ENCODE results near the gene NOS3. TPM values are rescaled to one million over a fixed set of nuclear protein-coding genes. Genes with fewer than 3 reads are reported as not detected.

The NOS3 gene
- total and polyA plus RNA-seq, 8 donors: 7.5 to 21.8 (median 10.4) TPM

DNA sequence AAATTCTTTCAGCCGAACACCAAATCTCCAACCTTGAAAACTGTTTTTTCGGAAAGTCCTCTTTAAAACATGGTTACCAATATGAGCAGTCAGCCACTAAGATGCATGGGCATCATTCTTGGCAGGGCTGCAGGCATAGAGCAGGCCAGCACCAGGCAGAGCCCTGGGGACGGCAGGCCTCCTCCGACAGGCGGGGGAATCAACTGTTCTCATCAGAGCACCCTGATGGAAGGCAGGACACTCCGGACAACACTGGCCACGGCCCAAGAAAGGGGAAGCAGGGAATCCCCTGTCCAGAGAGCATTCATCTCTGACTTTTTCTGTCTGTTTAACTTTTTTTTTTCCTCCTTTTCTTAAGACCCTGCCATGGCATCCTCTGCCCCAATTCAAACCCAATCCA is 1.4 kb upstream of the NOS3 start:
- Histone ChIP-seq H3K4me3 (no peak overlapping the region), H3K27ac (peak overlapping the region in 1 of 2 donors; percentile 55), H3K27me3 (peaks cover 3 to 40% of the 10 kb centered on the region in 2 donors), H3K4me1 (peaks cover 3 to 37% of the 10 kb centered on the region in 2 donors), H3K36me3 (no peaks in the 10 kb centered on the region), H3K9me3 (peaks cover 0 to 12% of the 10 kb centered on the region in 2 donors)
- ATAC-seq (no peak), DNase-seq (peak in 1 of 4 donors; percentile 55)
- TF ChIP-seq, protein P1, sequence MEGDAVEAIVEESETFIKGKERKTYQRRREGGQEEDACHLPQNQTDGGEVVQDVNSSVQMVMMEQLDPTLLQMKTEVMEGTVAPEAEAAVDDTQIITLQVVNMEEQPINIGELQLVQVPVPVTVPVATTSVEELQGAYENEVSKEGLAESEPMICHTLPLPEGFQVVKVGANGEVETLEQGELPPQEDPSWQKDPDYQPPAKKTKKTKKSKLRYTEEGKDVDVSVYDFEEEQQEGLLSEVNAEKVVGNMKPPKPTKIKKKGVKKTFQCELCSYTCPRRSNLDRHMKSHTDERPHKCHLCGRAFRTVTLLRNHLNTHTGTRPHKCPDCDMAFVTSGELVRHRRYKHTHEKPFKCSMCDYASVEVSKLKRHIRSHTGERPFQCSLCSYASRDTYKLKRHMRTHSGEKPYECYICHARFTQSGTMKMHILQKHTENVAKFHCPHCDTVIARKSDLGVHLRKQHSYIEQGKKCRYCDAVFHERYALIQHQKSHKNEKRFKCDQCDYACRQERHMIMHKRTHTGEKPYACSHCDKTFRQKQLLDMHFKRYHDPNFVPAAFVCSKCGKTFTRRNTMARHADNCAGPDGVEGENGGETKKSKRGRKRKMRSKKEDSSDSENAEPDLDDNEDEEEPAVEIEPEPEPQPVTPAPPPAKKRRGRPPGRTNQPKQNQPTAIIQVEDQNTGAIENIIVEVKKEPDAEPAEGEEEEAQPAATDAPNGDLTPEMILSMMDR (IDR thresholded peaks at IDR 0.05): no peak
- intact Hi-C loops (cut with DNase I): loop anchor here in 1 of 2 donors (5.0 kb wide), 1 partner anchor 92 kb away; no protein-coding TSS in a partner anchor

GRCh38 chr7:150992051-150992640 is 1.3 kb downstream of the NOS3 start:
- intact Hi-C loops (cut with DNase I): no loop called here
- H3K27me3 ChIP-seq: peaks cover 0 to 25% of the 10 kb centered on the region in 2 donors
- peaks cover 3 to 43% of the 10 kb centered on the region in 2 donors for H3K4me1 ChIP-seq
- ATAC-seq (no peak), DNase-seq (peak in 1 of 4 donors; percentile 31)
- H3K27ac ChIP-seq: no peak overlapping the region
- H3K9me3 ChIP-seq: peaks cover 0 to 12% of the 10 kb centered on the region in 2 donors
- TF ChIP-seq, protein P1 (IDR thresholded peaks at IDR 0.05): no peak
- no peaks in the 10 kb centered on the region for H3K36me3 ChIP-seq
- no peak overlapping the region for H3K4me3 ChIP-seq

DNA sequence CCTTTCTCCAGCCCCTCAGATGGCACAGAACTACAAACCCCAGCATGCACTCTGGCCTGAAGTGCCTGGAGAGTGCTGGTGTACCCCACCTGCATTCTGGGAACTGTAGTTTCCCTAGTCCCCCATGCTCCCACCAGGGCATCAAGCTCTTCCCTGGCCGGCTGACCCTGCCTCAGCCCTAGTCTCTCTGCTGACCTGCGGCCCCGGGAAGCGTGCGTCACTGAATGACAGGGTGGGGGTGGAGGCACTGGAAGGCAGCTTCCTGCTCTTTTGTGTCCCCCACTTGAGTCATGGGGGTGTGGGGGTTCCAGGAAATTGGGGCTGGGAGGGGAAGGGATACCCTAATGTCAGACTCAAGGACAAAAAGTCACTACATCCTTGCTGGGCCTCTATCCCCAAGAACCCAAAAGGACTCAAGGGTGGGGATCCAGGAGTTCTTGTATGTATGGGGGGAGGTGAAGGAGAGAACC is 2.1 kb downstream of the NOS3 start:
- peak overlapping the region in 1 of 2 donors; percentile 39 for H3K27ac ChIP-seq
- H3K9me3 ChIP-seq: peaks cover 0 to 12% of the 10 kb centered on the region in 2 donors
- H3K27me3 ChIP-seq: peaks cover 0 to 24% of the 10 kb centered on the region in 2 donors
- ATAC-seq (peak; percentile 43), DNase-seq (peak in 1 of 4 donors; percentile 61)
- TF ChIP-seq, protein P1 (IDR thresholded peaks at IDR 0.05): no peak
- no peak overlapping the region for H3K4me3 ChIP-seq
- H3K36me3 ChIP-seq: no peaks in the 10 kb centered on the region
- intact Hi-C loops (cut with DNase I): no loop called here
- peaks cover 3 to 42% of the 10 kb centered on the region in 2 donors for H3K4me1 ChIP-seq

- peak overlapping the region in 1 of 2 donors; percentile 39 for H3K27ac ChIP-seq
- TF ChIP-seq, protein P1 (IDR thresholded peaks at IDR 0.05): no peak
- DNase-seq: no peak
- H3K36me3 ChIP-seq: no peaks in the 10 kb centered on the region
- peaks cover 0 to 12% of the 10 kb centered on the region in 2 donors for H3K9me3 ChIP-seq
- H3K4me3 ChIP-seq: peak overlapping the region in 1 of 2 donors; percentile 34
- ATAC-seq: peak; percentile 36
- intact Hi-C loops (cut with DNase I): no loop called here
- peaks cover 0 to 17% of the 10 kb centered on the region in 2 donors for H3K27me3 ChIP-seq
- peaks cover under 1 to 36% of the 10 kb centered on the region in 2 donors for H3K4me1 ChIP-seq
Measured at GRCh38 chr7:150993511-150993910, 2.7 kb downstream of the NOS3 start.

- peak in 3 of 4 donors; percentile 80 to 91 (median 80) for DNase-seq
- Histone ChIP-seq H3K27me3 (peaks cover 0 to 14% of the 10 kb centered on the region in 2 donors), H3K4me3 (peak overlapping the region in 1 of 2 donors; percentile 34)
Measured at GRCh38 chr7:150994141-150994837, 3.5 kb downstream of the NOS3 start.

More at GRCh38 chr7:150994141-150994837, 3.5 kb downstream of the NOS3 start:
- H3K27ac ChIP-seq: peak overlapping the region; percentile 39 to 59
- TF ChIP-seq, protein P1 (IDR thresholded peaks at IDR 0.05): no peak
- H3K36me3 ChIP-seq: no peaks in the 10 kb centered on the region
- peaks cover 0 to 28% of the 10 kb centered on the region in 2 donors for H3K4me1 ChIP-seq
- H3K9me3 ChIP-seq: peaks cover 0 to 12% of the 10 kb centered on the region in 2 donors
- intact Hi-C loops (cut with DNase I): no loop called here
- ATAC-seq: peak; percentile 68

Measured in left lung (tissue), 10 donors.